ENCODE measurements around the gene SLC35C1. TPM values are rescaled to one million over a fixed set of nuclear protein-coding genes. Genes with fewer than 3 reads are reported as not detected.

The SLC35C1 gene
- total and polyA plus RNA-seq, 2 of the 13 experiments (the other 11 are each of a cell fraction or from before 2014, with no cell fraction given) = 2.9 to 7.0 TPM

- no peak for TF ChIP-seq HMG20A (CRISPR knock-in tag; IDR thresholded peaks at IDR 0.05; ENCODE audit: borderline replicate concordance)
- TF ChIP-seq ZNF17 (CRISPR knock-in tag; IDR thresholded peaks at IDR 0.05) = no peak
- no peak for TF ChIP-seq PHF20 (CRISPR knock-in tag; IDR thresholded peaks at IDR 0.05)
- 0 out of 2 replicates have a peak, but pooled peaks have one; percentile 13 for TF ChIP-seq YEATS2 (CRISPR knock-in tag; IDR thresholded peaks at IDR 0.05; ENCODE audit: borderline replicate concordance)
- no peak for TF ChIP-seq ZNF230 (CRISPR knock-in tag; IDR thresholded peaks at IDR 0.05)
- TF ChIP-seq ZNF614 (CRISPR knock-in tag; IDR thresholded peaks at IDR 0.05; ENCODE audit: borderline replicate concordance) = peak; percentile 60; the same call in 1 of the 2 replicates
- TF ChIP-seq SAFB2 (CRISPR knock-in tag; IDR thresholded peaks at IDR 0.05; ENCODE audit: borderline replicate concordance, low read depth) = no peak
- TF ChIP-seq TGIF2 (CRISPR knock-in tag; IDR thresholded peaks at IDR 0.05) = no peak
- TF ChIP-seq ARHGAP35 (CRISPR knock-in tag; IDR thresholded peaks at IDR 0.05; ENCODE audit: borderline replicate concordance) = no peak
- TF ChIP-seq MYC (CRISPR knock-in tag; IDR thresholded peaks at IDR 0.05; ENCODE audit: borderline replicate concordance) = peak; percentile 30; the same call in 1 of the 2 replicates
- TF ChIP-seq NR2C2 (CRISPR knock-in tag; IDR thresholded peaks at IDR 0.05; ENCODE audit: borderline replicate concordance) = 0 out of 2 replicates have a peak, but pooled peaks have one; percentile 48
- peak; percentile 26; the same call in 1 of the 2 replicates for TF ChIP-seq CREB1 (IDR thresholded peaks at IDR 0.05)
- peak; percentile 45; the same call in 1 of the 2 replicates for TF ChIP-seq CREB1 (CRISPR knock-in tag; IDR thresholded peaks at IDR 0.05)
- no peak for TF ChIP-seq ELF1 (CRISPR knock-in tag; IDR thresholded peaks at IDR 0.05)
- no peak for TF ChIP-seq FOXP1 (IDR thresholded peaks at IDR 0.05)
- TF ChIP-seq FOXP1 (CRISPR knock-in tag; IDR thresholded peaks at IDR 0.05) = no peak
- peak; percentile 72; the same call in 1 of the 2 replicates for TF ChIP-seq KLF11 (CRISPR knock-in tag; IDR thresholded peaks at IDR 0.05)
- peak; percentile 76 for TF ChIP-seq HNF1B (CRISPR knock-in tag; IDR thresholded peaks at IDR 0.05)
- peak; percentile 99 for TF ChIP-seq ASH2L (IDR thresholded peaks at IDR 0.05; ENCODE audit: insufficient read length, low read depth, low read length)
- peak; percentile 52; the same call in 1 of the 2 replicates for TF ChIP-seq ZNF362 (CRISPR knock-in tag; IDR thresholded peaks at IDR 0.05; ENCODE audit: borderline replicate concordance)
- no peak for TF ChIP-seq MAFF (IDR thresholded peaks at IDR 0.05; ENCODE audit: low read depth, low read length)
- TF ChIP-seq NFATC3 (CRISPR knock-in tag; IDR thresholded peaks at IDR 0.05) = no peak
- TF ChIP-seq KAT7 (CRISPR knock-in tag; IDR thresholded peaks at IDR 0.05; ENCODE audit: borderline replicate concordance) = no peak
- TF ChIP-seq ZMYM3 (CRISPR knock-in tag; IDR thresholded peaks at IDR 0.05) = no peak
- peak; percentile 76; the same call in 1 of the 2 replicates for TF ChIP-seq MIER3 (CRISPR knock-in tag; IDR thresholded peaks at IDR 0.05; ENCODE audit: borderline replicate concordance)
- 0 out of 2 replicates have a peak, but pooled peaks have one; percentile 25 for TF ChIP-seq ZNF703 (CRISPR knock-in tag; IDR thresholded peaks at IDR 0.05; ENCODE audit: borderline replicate concordance)
- no peak for TF ChIP-seq ZFP90 (CRISPR knock-in tag; IDR thresholded peaks at IDR 0.05; ENCODE audit: borderline replicate concordance)
- TF ChIP-seq ZNF7 (CRISPR knock-in tag; IDR thresholded peaks at IDR 0.05) = no peak
- no peak for TF ChIP-seq ZNF543 (CRISPR knock-in tag; IDR thresholded peaks at IDR 0.05)
- 0 out of 2 replicates have a peak, but pooled peaks have one; percentile 23 for TF ChIP-seq RNF2 (conservative IDR thresholded peaks at IDR 0.05; ENCODE audit: low read depth)
Measured at GRCh38 chr11:45843158-45843924, 38.4 kb downstream of the SLC35C1 start (continued).

Measured in HepG2 (cell line).